AG04449 (cell line): ENCODE results near the gene APOM.

Source experiments
- CTCF ChIA-PET: fragments of 350-600 bp; formaldehyde crosslinking; extraction: SDS; loops from one replicate; lab custom pipeline; 2021; ENCODE audit warnings: antibody characterized with exemption; lab: Yijun Ruan, JAX
- POLR2A ChIA-PET: fragments of 400-600, 350-600 bp; formaldehyde crosslinking; extraction: SDS; loops from one replicate; lab custom pipeline; 2020; ENCODE audit warnings: antibody characterized with exemption, inconsistent platforms; lab: Yijun Ruan, JAX
- DNase-seq: peaks from one replicate; pipeline ENCODE4 v3.0.0-alpha.2; 2010; ENCODE audit warnings: low read depth, low spot score
- H3K4me3 ChIP-seq: 2 replicates; pipeline ENCODE4 v1.5.1; 2011; ENCODE audit warnings: low read depth, mild to moderate bottlenecking, control low read depth, low read length
- TF ChIP-seq, protein P1 (sequence below): IDR thresholded peaks from one replicate; pipeline ENCODE4 v1.5.1; 2011; ENCODE audit warnings: mild to moderate bottlenecking, moderate library complexity, low read length, control low read depth, inconsistent platforms; ENCODE audit not compliant: insufficient read depth; ENCODE audit errors: missing control alignments

APOM gene

GRCh38 chr6:31627690-31628287 is 27.9 kb upstream of the APOM start:
- CTCF ChIA-PET: interaction anchor here (0.6 to 3.1 kb wide), 3 partner anchors 8 to 35 kb away, joined by 3 to 11 read pairs (median 3); no protein-coding TSS in a partner anchor
- POLR2A ChIA-PET: interaction anchor here (1.8 kb wide), 1 partner anchor 12 kb away, joined by 9 read pairs; no protein-coding TSS in a partner anchor
- H3K4me3 ChIP-seq: no peak overlapping the region
- TF ChIP-seq, protein P1, sequence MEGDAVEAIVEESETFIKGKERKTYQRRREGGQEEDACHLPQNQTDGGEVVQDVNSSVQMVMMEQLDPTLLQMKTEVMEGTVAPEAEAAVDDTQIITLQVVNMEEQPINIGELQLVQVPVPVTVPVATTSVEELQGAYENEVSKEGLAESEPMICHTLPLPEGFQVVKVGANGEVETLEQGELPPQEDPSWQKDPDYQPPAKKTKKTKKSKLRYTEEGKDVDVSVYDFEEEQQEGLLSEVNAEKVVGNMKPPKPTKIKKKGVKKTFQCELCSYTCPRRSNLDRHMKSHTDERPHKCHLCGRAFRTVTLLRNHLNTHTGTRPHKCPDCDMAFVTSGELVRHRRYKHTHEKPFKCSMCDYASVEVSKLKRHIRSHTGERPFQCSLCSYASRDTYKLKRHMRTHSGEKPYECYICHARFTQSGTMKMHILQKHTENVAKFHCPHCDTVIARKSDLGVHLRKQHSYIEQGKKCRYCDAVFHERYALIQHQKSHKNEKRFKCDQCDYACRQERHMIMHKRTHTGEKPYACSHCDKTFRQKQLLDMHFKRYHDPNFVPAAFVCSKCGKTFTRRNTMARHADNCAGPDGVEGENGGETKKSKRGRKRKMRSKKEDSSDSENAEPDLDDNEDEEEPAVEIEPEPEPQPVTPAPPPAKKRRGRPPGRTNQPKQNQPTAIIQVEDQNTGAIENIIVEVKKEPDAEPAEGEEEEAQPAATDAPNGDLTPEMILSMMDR: no peak
- no peak for DNase-seq

DNA sequence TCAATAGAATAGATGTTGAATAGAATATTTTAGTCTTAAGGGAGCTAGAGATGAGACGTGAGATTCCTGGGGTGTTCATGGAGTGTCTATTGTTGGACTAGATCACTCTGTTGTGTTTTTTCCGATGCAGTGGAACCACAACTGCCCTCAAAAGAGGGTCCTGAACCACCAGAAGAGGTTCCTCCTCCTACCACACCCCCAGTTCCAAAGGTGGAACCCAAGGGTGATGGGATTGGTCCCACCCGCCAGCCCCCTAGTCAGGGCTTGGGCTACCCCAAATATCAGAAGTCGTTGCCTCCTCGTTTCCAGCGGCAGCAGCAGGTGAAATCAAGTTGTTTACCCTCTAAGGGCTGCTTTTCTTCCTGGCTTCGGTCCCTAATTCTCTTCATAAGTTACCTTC is 26.7 kb upstream of the APOM start:
- CTCF ChIA-PET: no interaction called here

DNA sequence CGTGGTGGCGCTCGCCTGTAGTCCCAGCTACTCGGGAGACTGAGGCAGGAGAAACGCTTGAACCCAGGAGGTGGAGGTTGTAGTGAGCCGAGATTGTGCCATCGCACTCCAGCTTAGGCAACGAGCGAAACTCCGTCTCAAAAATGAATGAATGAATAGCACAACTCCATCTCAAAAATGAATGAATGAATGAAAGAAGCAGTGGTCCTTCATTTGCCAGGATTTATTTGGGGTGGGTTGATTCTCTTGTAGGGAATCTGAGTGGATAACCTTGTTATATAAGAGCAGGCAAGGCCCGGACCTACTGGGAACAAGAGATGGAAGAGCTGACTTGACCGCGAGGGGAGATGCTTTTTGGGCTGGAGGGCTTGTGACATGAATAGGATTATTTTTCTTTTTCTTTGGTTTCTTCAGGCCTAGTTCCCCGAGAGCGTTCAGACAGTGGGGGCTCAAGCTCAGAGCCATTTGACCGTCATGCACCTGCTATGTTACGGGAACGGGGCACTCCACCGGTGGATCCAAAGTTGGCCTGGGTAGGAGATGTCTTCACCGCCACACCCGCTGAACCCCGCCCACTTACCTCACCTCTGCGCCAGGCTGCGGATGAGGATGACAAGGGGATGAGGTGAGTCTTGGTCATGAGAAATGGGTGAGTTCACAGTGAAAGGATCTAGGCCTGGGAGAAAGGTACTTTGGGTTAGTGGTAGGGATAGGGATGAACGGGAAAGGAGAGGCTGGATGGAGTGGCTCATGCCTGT is 25.3 kb upstream of the APOM start:
- CTCF ChIA-PET: no interaction called here
- no peak for DNase-seq
- POLR2A ChIA-PET: no interaction called here

More for the DNA sequence above, 26.7 kb upstream of the APOM start:
- no peak for DNase-seq
- H3K4me3 ChIP-seq: no peak overlapping the region
- POLR2A ChIA-PET: no interaction called here
- TF ChIP-seq, protein P1: no peak

GRCh38 chr6:31631209-31631608 is 24.5 kb upstream of the APOM start:
- H3K4me3 ChIP-seq: no peak overlapping the region
- TF ChIP-seq, protein P1: no peak
- POLR2A ChIA-PET: no interaction called here
- no peak for DNase-seq
- CTCF ChIA-PET: no interaction called here

More for the DNA sequence above, 25.3 kb upstream of the APOM start:
- TF ChIP-seq, protein P1: no peak
- no peak overlapping the region for H3K4me3 ChIP-seq

DNA sequence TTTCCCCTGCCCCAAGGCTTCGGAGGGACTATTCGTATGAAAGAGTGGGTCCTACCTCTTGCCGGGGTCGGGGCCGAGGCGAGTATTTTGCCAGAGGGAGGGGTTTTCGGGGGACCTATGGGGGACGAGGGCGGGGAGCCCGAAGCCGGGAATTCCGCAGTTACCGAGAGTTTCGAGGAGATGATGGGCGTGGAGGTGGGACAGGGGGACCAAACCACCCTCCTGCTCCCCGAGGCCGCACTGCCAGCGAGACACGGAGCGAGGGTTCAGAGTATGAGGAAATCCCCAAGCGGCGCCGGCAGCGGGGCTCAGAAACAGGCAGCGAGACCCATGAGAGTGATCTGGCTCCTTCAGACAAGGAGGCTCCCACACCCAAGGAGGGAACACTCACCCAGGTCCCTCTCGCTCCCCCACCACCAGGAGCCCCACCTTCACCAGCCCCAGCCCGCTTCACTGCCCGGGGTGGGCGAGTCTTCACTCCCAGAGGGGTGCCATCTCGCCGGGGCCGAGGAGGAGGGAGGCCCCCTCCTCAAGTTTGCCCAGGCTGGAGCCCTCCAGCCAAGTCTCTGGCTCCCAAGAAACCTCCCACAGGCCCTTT is 23.9 kb upstream of the APOM start:
- CTCF ChIA-PET: no interaction called here
- POLR2A ChIA-PET: no interaction called here
- TF ChIP-seq, protein P1: no peak
- DNase-seq: no peak
- no peak overlapping the region for H3K4me3 ChIP-seq

DNA sequence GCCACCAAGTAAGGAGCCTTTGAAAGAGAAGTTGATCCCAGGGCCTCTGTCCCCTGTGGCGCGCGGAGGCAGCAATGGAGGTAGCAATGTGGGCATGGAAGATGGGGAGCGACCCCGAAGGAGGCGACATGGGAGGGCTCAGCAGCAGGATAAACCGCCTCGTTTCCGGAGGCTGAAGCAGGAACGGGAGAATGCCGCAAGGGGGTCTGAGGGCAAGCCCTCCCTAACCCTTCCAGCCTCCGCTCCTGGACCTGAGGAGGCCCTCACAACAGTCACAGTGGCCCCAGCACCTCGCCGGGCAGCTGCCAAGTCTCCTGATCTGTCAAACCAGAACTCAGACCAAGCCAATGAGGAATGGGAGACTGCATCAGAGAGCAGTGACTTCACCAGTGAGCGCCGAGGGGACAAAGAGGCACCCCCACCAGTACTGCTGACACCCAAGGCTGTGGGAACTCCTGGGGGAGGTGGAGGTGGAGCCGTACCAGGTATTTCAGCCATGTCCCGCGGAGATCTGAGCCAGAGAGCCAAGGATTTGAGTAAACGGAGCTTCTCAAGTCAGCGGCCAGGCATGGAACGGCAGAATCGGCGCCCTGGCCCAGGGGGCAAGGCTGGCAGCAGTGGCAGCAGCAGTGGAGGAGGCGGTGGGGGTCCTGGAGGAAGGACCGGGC is 23.3 kb upstream of the APOM start:
- POLR2A ChIA-PET: no interaction called here
- TF ChIP-seq, protein P1: no peak

More for the DNA sequence above, 23.3 kb upstream of the APOM start:
- DNase-seq: no peak
- H3K4me3 ChIP-seq: no peak overlapping the region
- CTCF ChIA-PET: interaction anchor here (0.8 kb wide), 1 partner anchor 33 kb away, joined by 3 read pairs; no protein-coding TSS in a partner anchor
